ENCODE results near the gene ZNF654.

DNA sequence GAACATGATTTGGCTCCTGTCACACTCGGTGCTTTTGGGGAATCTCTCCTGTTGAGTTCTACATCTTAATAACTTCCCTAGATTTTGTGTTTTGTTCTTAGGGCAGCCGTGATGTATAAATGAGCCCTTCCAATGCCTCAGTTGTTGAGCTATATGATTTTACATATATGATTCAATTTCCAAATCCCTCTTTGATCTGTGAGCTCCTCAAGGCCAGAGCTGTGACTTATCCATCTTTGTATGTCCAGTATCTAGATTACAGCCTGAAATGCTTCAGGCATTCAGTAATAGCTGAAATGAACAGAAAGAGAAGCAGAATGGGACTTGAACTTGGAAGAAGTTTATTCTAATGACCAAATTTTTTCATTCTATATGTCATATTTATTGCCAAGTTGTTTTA lies 26.8 kb upstream of the ZNF654 start:
- TF ChIP-seq CTCF (conservative IDR thresholded peaks at IDR 0.05; ENCODE audit: low read depth, low read length) (no peak), EZH2 (IDR thresholded peaks at IDR 0.05; ENCODE audit: borderline replicate concordance, low read depth, low read length, poor library complexity, severe bottlenecking) (no peak)

All from A673 (cell line).